ENCODE measurements around the gene HMOX2.

HMOX2 gene

GRCh38 chr16:4500272-4500671 lies 24.1 kb downstream of the HMOX2 start:
- POLR2A ChIA-PET, result no interaction called here
- DNase-seq, result no peak
- Histone ChIP-seq H3K4me1 (ENCODE audit: control extremely low read depth in 1 of 4, control insufficient read depth in 4 of 4, insufficient read depth in 4 of 4, low read length in 3 of 4) (peaks cover 4 to 10% (median 8%) of the 10 kb centered on the region in 4 experiments), H3K27me3 (replicated peaks in 2 of 5; ENCODE audit: control insufficient read depth in 4 of 5, insufficient read depth in 5 of 5, low read length in 4 of 5) (no peaks in the 10 kb centered on the region), H3K27ac (ENCODE audit: insufficient read depth in 1 of 2, low read depth in 1 of 2, low read length in 2 of 2, poor library complexity in 1 of 2, severe bottlenecking in 2 of 2) (no peak overlapping the region), H3K4me3 (ENCODE audit: control insufficient read depth in 1 of 7, extremely low read depth in 1 of 7, insufficient read depth in 4 of 7, low read depth in 2 of 7, low read length in 6 of 7) (no peak overlapping the region), H3K9me3 (ENCODE audit: control extremely low read depth in 1 of 5, control insufficient read depth in 4 of 5, insufficient read depth in 2 of 5, low read depth in 1 of 5, low read length in 4 of 5) (no peaks in the 10 kb centered on the region), H3K36me3 (ENCODE audit: control insufficient read depth in 4 of 4, insufficient read depth in 4 of 4, low read length in 3 of 4) (peaks cover 0 to 18% (median 7%) of the 10 kb centered on the region in 4 experiments)
- CTCF ChIA-PET, result interaction anchor here (0.7 to 5.1 kb wide), 7 partner anchors 9 to 77 kb away, joined by 3 to 29 read pairs (median 4); no protein-coding TSS in a partner anchor
- WGBS (ENCODE audit: insufficient coverage), result 100% methylated on average over 1 of the region's 3 CpGs

GRCh38 chr16:4501071-4501478 lies 24.9 kb downstream of the HMOX2 start:
- no peak for DNase-seq

GRCh38 chr16:4505356-4506147 lies 29.4 kb downstream of the HMOX2 start:
- WGBS (ENCODE audit: insufficient coverage), result 13% methylated on average over 12 of the region's 13 CpGs
- H3K9me3 ChIP-seq (ENCODE audit: control extremely low read depth in 1 of 5, control insufficient read depth in 4 of 5, insufficient read depth in 2 of 5, low read depth in 1 of 5, low read length in 4 of 5), result no peaks in the 10 kb centered on the region
- peaks cover 16 to 25% (median 22%) of the 10 kb centered on the region in 4 experiments for H3K4me1 ChIP-seq (ENCODE audit: control extremely low read depth in 1 of 4, control insufficient read depth in 4 of 4, insufficient read depth in 4 of 4, low read length in 3 of 4)
- H3K27me3 ChIP-seq (replicated peaks in 2 of 5; ENCODE audit: control insufficient read depth in 4 of 5, insufficient read depth in 5 of 5, low read length in 4 of 5), result no peaks in the 10 kb centered on the region
- H3K4me3 ChIP-seq (ENCODE audit: control insufficient read depth in 1 of 7, extremely low read depth in 1 of 7, insufficient read depth in 4 of 7, low read depth in 2 of 7, low read length in 6 of 7), result peak overlapping the region in 4 of 7 experiments; percentile 21 to 55 (median 39)
- H3K36me3 ChIP-seq (ENCODE audit: control insufficient read depth in 4 of 4, insufficient read depth in 4 of 4, low read length in 3 of 4), result peaks cover 2 to 43% (median 24%) of the 10 kb centered on the region in 4 experiments
- H3K27ac ChIP-seq (ENCODE audit: insufficient read depth in 1 of 2, low read depth in 1 of 2, low read length in 2 of 2, poor library complexity in 1 of 2, severe bottlenecking in 2 of 2), result peak overlapping the region; percentile 56 to 76
- DNase-seq, result peak; percentile 84 to 98 (median 97)
- CTCF ChIA-PET, result interaction anchor here (0.6 to 15.2 kb wide), 30 partner anchors 9 to 451 kb away, joined by 3 to 375 read pairs (median 4); partner anchors contain the start of genes C16orf96, HMOX2 and UBALD1
- POLR2A ChIA-PET, result no interaction called here

More at GRCh38 chr16:4501071-4501478, 24.9 kb downstream of the HMOX2 start:
- H3K4me1 ChIP-seq (ENCODE audit: control extremely low read depth in 1 of 4, control insufficient read depth in 4 of 4, insufficient read depth in 4 of 4, low read length in 3 of 4), result peaks cover 11 to 18% (median 16%) of the 10 kb centered on the region in 4 experiments
- 96% methylated on average over 4 of the region's 5 CpGs for WGBS (ENCODE audit: insufficient coverage)
- no peak overlapping the region for H3K4me3 ChIP-seq (ENCODE audit: control insufficient read depth in 1 of 7, extremely low read depth in 1 of 7, insufficient read depth in 4 of 7, low read depth in 2 of 7, low read length in 6 of 7)
- H3K9me3 ChIP-seq (ENCODE audit: control extremely low read depth in 1 of 5, control insufficient read depth in 4 of 5, insufficient read depth in 2 of 5, low read depth in 1 of 5, low read length in 4 of 5), result no peaks in the 10 kb centered on the region
- H3K27ac ChIP-seq (ENCODE audit: insufficient read depth in 1 of 2, low read depth in 1 of 2, low read length in 2 of 2, poor library complexity in 1 of 2, severe bottlenecking in 2 of 2), result no peak overlapping the region
- CTCF ChIA-PET, result interaction anchor here (0.7 to 5.1 kb wide), 9 partner anchors 9 to 78 kb away, joined by 3 to 29 read pairs (median 4); partner anchors contain the start of gene C16orf96
- peaks cover 0 to 18% (median 7%) of the 10 kb centered on the region in 4 experiments for H3K36me3 ChIP-seq (ENCODE audit: control insufficient read depth in 4 of 4, insufficient read depth in 4 of 4, low read length in 3 of 4)
- POLR2A ChIA-PET, result no interaction called here
- no peaks in the 10 kb centered on the region for H3K27me3 ChIP-seq (replicated peaks in 2 of 5; ENCODE audit: control insufficient read depth in 4 of 5, insufficient read depth in 5 of 5, low read length in 4 of 5)

GRCh38 chr16:4506450-4506849 lies 30.3 kb downstream of the HMOX2 start:
- WGBS (ENCODE audit: insufficient coverage), result 5% methylated on average over 3 of the region's 3 CpGs
- CTCF ChIA-PET, result interaction anchor here (0.6 to 15.2 kb wide), 31 partner anchors 6 to 450 kb away, joined by 3 to 375 read pairs (median 4); partner anchors contain the start of genes C16orf96, HMOX2, NMRAL1 and UBALD1
- Histone ChIP-seq H3K27me3 (replicated peaks in 2 of 5; ENCODE audit: control insufficient read depth in 4 of 5, insufficient read depth in 5 of 5, low read length in 4 of 5) (no peaks in the 10 kb centered on the region), H3K4me1 (ENCODE audit: control extremely low read depth in 1 of 4, control insufficient read depth in 4 of 4, insufficient read depth in 4 of 4, low read length in 3 of 4) (peaks cover 16 to 33% (median 31%) of the 10 kb centered on the region in 4 experiments), H3K4me3 (ENCODE audit: control insufficient read depth in 1 of 7, extremely low read depth in 1 of 7, insufficient read depth in 4 of 7, low read depth in 2 of 7, low read length in 6 of 7) (no peak overlapping the region), H3K27ac (ENCODE audit: insufficient read depth in 1 of 2, low read depth in 1 of 2, low read length in 2 of 2, poor library complexity in 1 of 2, severe bottlenecking in 2 of 2) (peak overlapping the region; percentile 27 to 57), H3K9me3 (ENCODE audit: control extremely low read depth in 1 of 5, control insufficient read depth in 4 of 5, insufficient read depth in 2 of 5, low read depth in 1 of 5, low read length in 4 of 5) (no peaks in the 10 kb centered on the region), H3K36me3 (ENCODE audit: control insufficient read depth in 4 of 4, insufficient read depth in 4 of 4, low read length in 3 of 4) (peaks cover 2 to 50% (median 28%) of the 10 kb centered on the region in 4 experiments)
- POLR2A ChIA-PET, result interaction anchor here (0.5 to 0.7 kb wide), 2 partner anchors 79 to 180 kb away, joined by 3 read pairs; no protein-coding TSS in a partner anchor
- peak; percentile 78 to 87 (median 82) for DNase-seq

GRCh38 chr16:4507588-4508345 lies 31.6 kb downstream of the HMOX2 start:
- Histone ChIP-seq H3K36me3 (ENCODE audit: control insufficient read depth in 4 of 4, insufficient read depth in 4 of 4, low read length in 3 of 4) (peaks cover 2 to 64% (median 37%) of the 10 kb centered on the region in 4 experiments), H3K27ac (ENCODE audit: insufficient read depth in 1 of 2, low read depth in 1 of 2, low read length in 2 of 2, poor library complexity in 1 of 2, severe bottlenecking in 2 of 2) (no peak overlapping the region), H3K9me3 (ENCODE audit: control extremely low read depth in 1 of 5, control insufficient read depth in 4 of 5, insufficient read depth in 2 of 5, low read depth in 1 of 5, low read length in 4 of 5) (no peaks in the 10 kb centered on the region), H3K4me1 (ENCODE audit: control extremely low read depth in 1 of 4, control insufficient read depth in 4 of 4, insufficient read depth in 4 of 4, low read length in 3 of 4) (peaks cover 16 to 47% (median 43%) of the 10 kb centered on the region in 4 experiments), H3K27me3 (replicated peaks in 2 of 5; ENCODE audit: control insufficient read depth in 4 of 5, insufficient read depth in 5 of 5, low read length in 4 of 5) (no peaks in the 10 kb centered on the region), H3K4me3 (ENCODE audit: control insufficient read depth in 1 of 7, extremely low read depth in 1 of 7, insufficient read depth in 4 of 7, low read depth in 2 of 7, low read length in 6 of 7) (no peak overlapping the region)
- ChIA-PET POLR2A (no interaction called here), CTCF (interaction anchor here (0.8 to 15.2 kb wide), 29 partner anchors 7 to 448 kb away, joined by 3 to 375 read pairs (median 6); partner anchors contain the start of genes C16orf96, CDIP1, HMOX2 and MGRN1)
- 98% methylated on average over 17 of the region's 17 CpGs for WGBS (ENCODE audit: insufficient coverage)
- no peak for DNase-seq

- ChIA-PET CTCF (interaction anchor here (0.8 to 15.2 kb wide), 19 partner anchors 8 to 149 kb away, joined by 3 to 375 read pairs (median 9); partner anchors contain the start of genes C16orf96, CDIP1, HMOX2 and MGRN1), POLR2A (no interaction called here)
- DNase-seq, result no peak
- H3K27me3 ChIP-seq (replicated peaks in 2 of 5; ENCODE audit: control insufficient read depth in 4 of 5, insufficient read depth in 5 of 5, low read length in 4 of 5), result no peaks in the 10 kb centered on the region
- no CpG with 5 or more reads among the region's 3 CpGs for WGBS (ENCODE audit: insufficient coverage)
- no peaks in the 10 kb centered on the region for H3K9me3 ChIP-seq (ENCODE audit: control extremely low read depth in 1 of 5, control insufficient read depth in 4 of 5, insufficient read depth in 2 of 5, low read depth in 1 of 5, low read length in 4 of 5)
- peaks cover 16 to 56% (median 54%) of the 10 kb centered on the region in 4 experiments for H3K4me1 ChIP-seq (ENCODE audit: control extremely low read depth in 1 of 4, control insufficient read depth in 4 of 4, insufficient read depth in 4 of 4, low read length in 3 of 4)
- H3K36me3 ChIP-seq (ENCODE audit: control insufficient read depth in 4 of 4, insufficient read depth in 4 of 4, low read length in 3 of 4), result peaks cover 2 to 73% (median 37%) of the 10 kb centered on the region in 4 experiments
- H3K27ac ChIP-seq (ENCODE audit: insufficient read depth in 1 of 2, low read depth in 1 of 2, low read length in 2 of 2, poor library complexity in 1 of 2, severe bottlenecking in 2 of 2), result no peak overlapping the region
- no peak overlapping the region for H3K4me3 ChIP-seq (ENCODE audit: control insufficient read depth in 1 of 7, extremely low read depth in 1 of 7, insufficient read depth in 4 of 7, low read depth in 2 of 7, low read length in 6 of 7)
Observed at GRCh38 chr16:4508806-4509205, 32.6 kb downstream of the HMOX2 start.

All from common myeloid progenitor, CD34-positive (primary cell).